Measurements from ENCODE around the gene RLN3.

DNA sequence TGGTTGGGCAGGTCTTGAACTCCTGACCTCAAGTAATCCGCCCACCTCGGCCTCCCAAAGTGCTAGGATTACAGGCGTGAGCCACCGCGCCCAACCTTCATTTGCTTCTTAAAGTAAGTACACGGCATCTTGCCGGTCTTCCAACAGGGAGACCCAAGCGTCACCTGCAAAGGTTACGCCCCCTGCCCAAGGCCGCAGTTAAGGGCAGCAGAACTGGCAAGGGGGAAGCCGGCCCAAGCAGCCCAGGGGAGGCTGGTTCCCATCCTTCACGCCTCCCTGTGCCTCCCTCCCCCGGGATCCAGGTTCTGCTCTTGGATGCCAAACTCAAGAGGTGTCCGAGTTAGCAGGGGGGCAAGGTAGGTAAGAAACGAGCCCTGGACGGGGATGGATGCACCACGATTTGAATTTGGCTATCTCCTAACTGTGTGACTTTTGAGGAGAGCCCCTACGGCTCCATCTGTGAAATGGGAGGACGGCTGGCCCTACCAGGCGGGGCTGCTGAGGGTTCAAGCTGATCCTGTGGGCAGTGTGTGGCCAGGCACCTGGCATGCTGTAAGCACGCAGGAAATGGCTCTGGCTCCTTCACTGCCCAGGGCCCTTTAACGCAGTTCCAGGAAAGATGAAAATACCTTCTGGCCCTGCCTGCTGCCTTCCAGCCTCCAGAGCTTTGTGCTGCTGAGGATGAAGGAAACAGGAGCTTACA, 30.9 kb upstream of the RLN3 start:
- TF ChIP-seq CTCF (IDR thresholded peaks at IDR 0.05 in 8 of 11, conservative IDR thresholded peaks at IDR 0.05 in 3 of 11): no peak
- no peak for TF ChIP-seq POLR2A (IDR thresholded peaks at IDR 0.05)
